ENCODE measurements around the gene PWWP2A. TPM values are rescaled to one million over a fixed set of nuclear protein-coding genes. Genes with fewer than 3 reads are reported as not detected.

Gene PWWP2A
- total RNA-seq, 1 experiment from 2014 or later, result 14.7 TPM

DNA sequence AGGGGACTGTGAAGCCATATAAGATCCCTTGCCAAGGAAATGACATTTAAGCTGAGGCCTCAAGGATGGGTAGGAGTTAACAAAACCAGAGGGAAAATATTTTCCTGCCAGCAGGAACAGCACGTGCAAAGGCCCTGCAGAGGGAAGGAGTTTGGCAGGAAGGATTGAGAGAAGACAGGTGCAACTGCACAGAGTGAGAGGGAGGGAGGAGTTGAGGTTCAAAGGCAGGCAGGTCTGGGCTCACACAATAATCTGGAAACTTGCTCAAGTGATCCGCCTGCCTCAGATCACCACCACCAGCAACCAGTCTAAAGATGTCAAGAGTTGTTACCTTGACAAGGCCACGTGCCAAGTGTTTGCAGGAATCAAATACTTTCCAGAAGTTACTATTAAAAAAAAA is 31.1 kb upstream of the PWWP2A start:
- no peak for DNase-seq (ENCODE audit: low read depth, low spot score)
- BruUV-seq (replicated peaks), result no TSS peak
- POLR2A ChIA-PET, result no interaction called here

More for the DNA sequence above, 31.1 kb upstream of the PWWP2A start:
- Histone ChIP-seq H3K79me2 (ENCODE audit: insufficient read depth, low read length) (no peaks in the 10 kb centered on the region), H4K20me1 (ENCODE audit: insufficient read depth) (no peaks in the 10 kb centered on the region), H2AFZ (ENCODE audit: low read depth, low read length, poor library complexity, severe bottlenecking) (no peak overlapping the region), H3K36me3 (ENCODE audit: control insufficient read depth in 1 of 2, insufficient read depth in 2 of 2, low read length in 2 of 2) (no peaks in the 10 kb centered on the region), H3K4me1 (ENCODE audit: control insufficient read depth in 1 of 2, insufficient read depth in 2 of 2, low read length in 2 of 2) (no peaks in the 10 kb centered on the region), H3K4me3 (replicated peaks in 1 of 2; ENCODE audit: low read depth in 1 of 2, low read length in 2 of 2) (no peak overlapping the region), H3K9me3 (ENCODE audit: control insufficient read depth in 1 of 2, insufficient read depth in 1 of 2, low read depth in 1 of 2, low read length in 2 of 2) (no peaks in the 10 kb centered on the region), H3K27ac (ENCODE audit: low read depth, low read length) (no peak overlapping the region), H3K4me2 (ENCODE audit: low read length) (no peak overlapping the region), H3K27me3 (ENCODE audit: insufficient read depth, low read length) (no peaks in the 10 kb centered on the region), H3K9ac (ENCODE audit: low read length) (no peak overlapping the region), H3K9me2 (ENCODE audit: insufficient read depth) (no peaks in the 10 kb centered on the region)
- no peak for ATAC-seq
- RAD21 ChIA-PET (ENCODE audit: low non-redundant PET in 1 of 2, low total read pairs in 2 of 2, uncharacterized antibody in 2 of 2, unreplicated experiment in 2 of 2), result no interaction called here
- TF ChIP-seq ZNF274 (IDR thresholded peaks at IDR 0.05; ENCODE audit: low read depth, low read length) (no peak), ZFX (IDR thresholded peaks at IDR 0.05) (no peak), MAX (IDR thresholded peaks at IDR 0.05) (no peak), SIN3A (IDR thresholded peaks at IDR 0.05; ENCODE audit: low read depth) (no peak), POLR2AphosphoS5 (IDR thresholded peaks at IDR 0.05; ENCODE audit: low read depth, low read length) (no peak), FOSL1 (IDR thresholded peaks at IDR 0.05; ENCODE audit: low read depth) (no peak), SRF (IDR thresholded peaks at IDR 0.05; ENCODE audit: low read depth) (no peak), ELF1 (IDR thresholded peaks at IDR 0.05; ENCODE audit: borderline replicate concordance, low read depth) (no peak), YY1 (IDR thresholded peaks at IDR 0.05; ENCODE audit: extremely low read depth, insufficient replicate concordance, low read depth, low read length) (no peak), ATF3 (IDR thresholded peaks at IDR 0.05) (no peak), CEBPB (IDR thresholded peaks at IDR 0.05; ENCODE audit: low read depth) (no peak), ZBTB33 (IDR thresholded peaks at IDR 0.05; ENCODE audit: extremely low read depth, insufficient replicate concordance, low read length) (no peak), CTCF (IDR thresholded peaks at IDR 0.05 in 2 of 3, conservative IDR thresholded peaks at IDR 0.05 in 1 of 3; ENCODE audit: borderline replicate concordance in 1 of 3, insufficient read depth in 1 of 3, low read depth in 2 of 3, low read length in 2 of 3) (no peak), REST (IDR thresholded peaks at IDR 0.05; ENCODE audit: low read depth) (no peak), EGR1 (IDR thresholded peaks at IDR 0.05; ENCODE audit: low read depth) (no peak), POLR2A (IDR thresholded peaks at IDR 0.05; ENCODE audit: borderline replicate concordance, extremely low read depth, insufficient read depth, insufficient read length) (no peak)
- intact Hi-C loops (cut with micrococcal nuclease), result no loop called here
- CTCF ChIA-PET, result no interaction called here

Measured in HCT116 (cell line).